CD4-positive, alpha-beta memory T cell (primary cell): ENCODE measurements around the gene INO80E. TPM values are rescaled to one million over a fixed set of nuclear protein-coding genes. Genes with fewer than 3 reads are reported as not detected.
"Not testable (repeated sequence)": the region's sequence is repeated elsewhere in the genome, so short reads cannot be mapped to it uniquely, and the experiment has no call there.

Experiments
- CTCF ChIA-PET: fragments of 350-600 bp; sonication (Branson Sonifier 250); formaldehyde crosslinking; loops from one replicate; lab custom pipeline; 2021; ENCODE audit warnings: inconsistent platforms; ENCODE audit not compliant: partially characterized antibody; lab: Charles Lee
- POLR2A ChIA-PET: fragments of 350-600 bp; sonication (Branson Sonifier 250); formaldehyde crosslinking; loops from one replicate; lab custom pipeline; 2021; ENCODE audit not compliant: partially characterized antibody; lab: Charles Lee
- DNase-seq, 5 donors: peaks; one replicate each; pipeline versions ENCODE4 v3.0.0 to v3.0.0-alpha.2; 2020 to 2022; ENCODE audit warnings: mixed read lengths in 1 of 5
- H3K27ac ChIP-seq: one replicate; pipeline ENCODE4 v1.7.0; 2013; ENCODE audit warnings: low read depth, low read length
- H3K27me3 ChIP-seq: 2 replicates; pipeline ENCODE4 v1.7.0; 2013; ENCODE audit warnings: mild to moderate bottlenecking, low read length, moderate library complexity; ENCODE audit not compliant: insufficient read depth
- H3K36me3 ChIP-seq: 2 replicates; pipeline ENCODE4 v1.7.0; 2013; ENCODE audit warnings: mild to moderate bottlenecking, low read length, moderate library complexity; ENCODE audit not compliant: insufficient read depth
- H3K4me1 ChIP-seq: 2 replicates; pipeline ENCODE4 v1.7.0; 2013; ENCODE audit warnings: mild to moderate bottlenecking, low read length, moderate library complexity; ENCODE audit not compliant: insufficient read depth
- H3K4me3 ChIP-seq, 2 donors: one replicate each; pipeline ENCODE4 v1.7.0; 2013; ENCODE audit warnings: low read length in 2 of 2, mild to moderate bottlenecking in 1 of 2
- H3K9me3 ChIP-seq, 2 donors: one replicate each; pipeline ENCODE4 v1.7.0; 2013; ENCODE audit warnings: low read length in 2 of 2, control low read depth in 1 of 2; ENCODE audit not compliant: control insufficient read depth in 1 of 2
- H3K27ac Mint-ChIP-seq, 7 donors: one replicate each; pipeline ENCODE4 v1.8.0; 2020 to 2021; ENCODE audit warnings: mixed read lengths in 7 of 7, mild to moderate bottlenecking in 6 of 7, inconsistent platforms in 3 of 7, moderate library complexity in 3 of 7
- H3K27me3 Mint-ChIP-seq, 2 donors: one replicate each; pipeline ENCODE4 v1.8.0; 2020 to 2021; ENCODE audit warnings: mixed read lengths in 2 of 2
- H3K36me3 Mint-ChIP-seq, 2 donors: one replicate each; pipeline ENCODE4 v1.8.0; 2020 to 2021; ENCODE audit warnings: mixed read lengths in 2 of 2, inconsistent platforms in 1 of 2, mild to moderate bottlenecking in 1 of 2
- H3K4me1 Mint-ChIP-seq, 4 donors: one replicate each; pipeline ENCODE4 v1.8.0; 2020 to 2021; ENCODE audit warnings: mixed read lengths in 4 of 4, mild to moderate bottlenecking in 1 of 4
- H3K4me3 Mint-ChIP-seq, 8 donors: one replicate each; pipeline ENCODE4 v1.8.0; 2020 to 2021; ENCODE audit warnings: mixed read lengths in 8 of 8, mild to moderate bottlenecking in 7 of 8, moderate library complexity in 6 of 8, inconsistent platforms in 3 of 8
- H3K9me3 Mint-ChIP-seq, 8 donors: one replicate each; pipeline ENCODE4 v1.8.0; 2020 to 2021; ENCODE audit warnings: mixed read lengths in 8 of 8, mild to moderate bottlenecking in 5 of 8, inconsistent platforms in 3 of 8, moderate library complexity in 1 of 8
- intact Hi-C: fragments of 100-400 bp; cut with micrococcal nuclease; formaldehyde crosslinking; loops from one replicate; pipeline ENCODE4 v1.15.1; 2023
- polyA plus RNA-seq, 2 donors: library from polyadenylated mRNA; unstranded; fragments of 300-500 nt; fragmentation: Illumina TruSeq; gene quantifications; one replicate each; pipeline ENCODE4 v1.2.3, GENCODE V29; 2021
- total RNA-seq, 2 experiments: library from RNA; stranded (reverse); gene quantifications; one replicate each; pipeline ENCODE4 v1.2.3, GENCODE V29; 2021

The INO80E gene
- total and polyA plus RNA-seq, 4 experiments from 2014 or later = 6.7 to 126 (median 65.5) TPM

- POLR2A ChIA-PET = no interaction called here
- Mint-ChIP-seq H3K4me3 (no peak overlapping the region), H3K27ac (peak overlapping the region in 1 of 7 donors; percentile 46), H3K9me3 (no peaks in the 10 kb centered on the region), H3K36me3 (no peaks in the 10 kb centered on the region), H3K4me1 (peaks cover 4 to 13% (median 7%) of the 10 kb centered on the region in 4 donors), H3K27me3 (peaks cover under 1% of the 10 kb centered on the region in 2 donors)
- peaks cover 9% of the 10 kb centered on the region for H3K4me1 ChIP-seq
- H3K27me3 ChIP-seq = no peaks in the 10 kb centered on the region
- CTCF ChIA-PET = interaction anchor here (1.9 to 3.3 kb wide), 2 partner anchors 15 to 317 kb away, joined by 6 to 11 read pairs; no protein-coding TSS in a partner anchor
- no peaks in the 10 kb centered on the region for H3K36me3 ChIP-seq
- H3K27ac ChIP-seq = no peak overlapping the region
- no peak overlapping the region for H3K4me3 ChIP-seq
- intact Hi-C loops = no loop called here
- H3K9me3 ChIP-seq = no peaks in the 10 kb centered on the region
- DNase-seq = no peak
Observed at GRCh38 chr16:30017277-30017656, 21.2 kb downstream of the INO80E start.

DNA sequence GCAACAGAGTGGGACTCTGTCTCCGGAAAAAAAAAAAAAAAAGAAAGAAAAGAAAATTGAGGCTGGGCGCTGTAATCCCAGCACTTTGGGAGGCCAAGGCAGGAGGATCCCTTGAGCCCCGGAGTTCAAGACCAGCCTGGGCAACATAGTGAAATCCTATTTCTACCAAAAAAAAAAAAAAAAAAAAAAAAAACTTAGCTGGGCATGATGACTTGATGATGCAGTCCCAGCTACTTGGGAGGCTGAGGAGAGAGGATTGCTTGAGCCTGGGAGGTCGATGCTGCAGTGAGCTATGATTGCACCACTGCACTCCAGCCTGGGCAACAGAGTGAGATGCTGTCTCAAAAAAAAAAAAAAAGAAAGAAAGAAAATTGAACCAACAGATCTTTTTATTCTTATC, 21.9 kb downstream of the INO80E start:
- CTCF ChIA-PET = interaction anchor here (0.7 to 3.3 kb wide), 7 partner anchors 15 to 327 kb away, joined by 3 to 11 read pairs (median 3); no protein-coding TSS in a partner anchor
- intact Hi-C loops, H3K27ac Mint-ChIP-seq, H3K27me3 ChIP-seq, H3K4me1 ChIP-seq, H3K9me3 Mint-ChIP-seq, H3K9me3 ChIP-seq, H3K4me3 ChIP-seq, H3K27me3 Mint-ChIP-seq, H3K4me3 Mint-ChIP-seq, H3K36me3 ChIP-seq, H3K27ac ChIP-seq, H3K36me3 Mint-ChIP-seq, DNase-seq: not testable (repeated sequence)
- POLR2A ChIA-PET = interaction anchor here (0.6 kb wide), 1 partner anchor 177 kb away, joined by 3 read pairs; no protein-coding TSS in a partner anchor
- H3K4me1 Mint-ChIP-seq = peaks cover 4 to 13% (median 7%) of the 10 kb centered on the region in 4 donors

GRCh38 chr16:30018731-30019158, 22.7 kb downstream of the INO80E start:
- ChIA-PET POLR2A (interaction anchor here (0.6 kb wide), 1 partner anchor 156 kb away, joined by 3 read pairs; the partner anchor contains the start of gene CDIPT), CTCF (interaction anchor here (0.7 to 3.3 kb wide), 9 partner anchors 14 to 328 kb away, joined by 3 to 11 read pairs (median 3); no protein-coding TSS in a partner anchor)
- Mint-ChIP-seq H3K9me3 (no peaks in the 10 kb centered on the region), H3K36me3 (no peaks in the 10 kb centered on the region), H3K27ac (peak overlapping the region in 1 of 7 donors; percentile 28), H3K4me3 (peak overlapping the region in 2 of 8 donors; percentile 1 to 56), H3K4me1 (peaks cover 4 to 13% (median 7%) of the 10 kb centered on the region in 4 donors), H3K27me3 (no peaks in the 10 kb centered on the region)
- Histone ChIP-seq H3K27ac (no peak overlapping the region), H3K4me1 (peaks cover 9% of the 10 kb centered on the region), H3K9me3 (no peaks in the 10 kb centered on the region), H3K4me3 (no peak overlapping the region), H3K36me3 (no peaks in the 10 kb centered on the region), H3K27me3 (no peaks in the 10 kb centered on the region)
- DNase-seq = no peak
- intact Hi-C loops = no loop called here

GRCh38 chr16:30022887-30023286, 26.8 kb downstream of the INO80E start, which contains the start of gene C16orf92:
Gene C16orf92, plus strand, starts transcription at chr16:30023198. Its CDS starts 143 bp downstream, at chr16:30023341.
- POLR2A ChIA-PET = no interaction called here
- peaks cover 6 to 13% of the 10 kb centered on the region in 2 donors for H3K27me3 Mint-ChIP-seq
- peak within 1 kb of the TSS in 1 of 8 donors; percentile 20 for H3K4me3 Mint-ChIP-seq

GRCh38 chr16:30023586-30023985, 27.5 kb downstream of the INO80E start:
- Histone ChIP-seq H3K9me3 (no peaks in the 10 kb centered on the region), H3K27ac (no peak overlapping the region), H3K36me3 (no peaks in the 10 kb centered on the region), H3K4me1 (peaks cover 9% of the 10 kb centered on the region), H3K4me3 (no peak overlapping the region), H3K27me3 (no peaks in the 10 kb centered on the region)
- ChIA-PET POLR2A (no interaction called here), CTCF (interaction anchor here (1.1 to 2.0 kb wide), 4 partner anchors 10 to 332 kb away, joined by 3 to 6 read pairs (median 4); no protein-coding TSS in a partner anchor)
- no peak for DNase-seq
- Mint-ChIP-seq H3K9me3 (peaks cover 0 to 2% (median 0%) of the 10 kb centered on the region in 8 donors), H3K27ac (no peak overlapping the region), H3K4me3 (no peak overlapping the region), H3K27me3 (peaks cover 7 to 16% of the 10 kb centered on the region in 2 donors), H3K4me1 (peaks cover 4 to 13% (median 8%) of the 10 kb centered on the region in 4 donors), H3K36me3 (no peaks in the 10 kb centered on the region)
- intact Hi-C loops = no loop called here

More at GRCh38 chr16:30022887-30023286, 26.8 kb downstream of the INO80E start, which contains the start of gene C16orf92:
- DNase-seq = no peak
- peaks cover 4 to 13% (median 8%) of the 10 kb centered on the region in 4 donors for H3K4me1 Mint-ChIP-seq
- no peak within 1 kb of the TSS for H3K4me3 ChIP-seq
- H3K27ac ChIP-seq = no peak within 1 kb of the TSS
- H3K27me3 ChIP-seq = no peaks in the 10 kb centered on the region
- H3K36me3 Mint-ChIP-seq = no peaks in the 10 kb centered on the region
- H3K36me3 ChIP-seq = no peaks in the 10 kb centered on the region
- no peak within 1 kb of the TSS for H3K27ac Mint-ChIP-seq
- CTCF ChIA-PET = interaction anchor here (0.6 to 2.0 kb wide), 5 partner anchors 10 to 331 kb away, joined by 3 to 6 read pairs (median 4); no protein-coding TSS in a partner anchor
- intact Hi-C loops = no loop called here
- peaks cover 9% of the 10 kb centered on the region for H3K4me1 ChIP-seq
- peaks cover 0 to under 1% (median 0%) of the 10 kb centered on the region in 8 donors for H3K9me3 Mint-ChIP-seq
- no peaks in the 10 kb centered on the region for H3K9me3 ChIP-seq

DNA sequence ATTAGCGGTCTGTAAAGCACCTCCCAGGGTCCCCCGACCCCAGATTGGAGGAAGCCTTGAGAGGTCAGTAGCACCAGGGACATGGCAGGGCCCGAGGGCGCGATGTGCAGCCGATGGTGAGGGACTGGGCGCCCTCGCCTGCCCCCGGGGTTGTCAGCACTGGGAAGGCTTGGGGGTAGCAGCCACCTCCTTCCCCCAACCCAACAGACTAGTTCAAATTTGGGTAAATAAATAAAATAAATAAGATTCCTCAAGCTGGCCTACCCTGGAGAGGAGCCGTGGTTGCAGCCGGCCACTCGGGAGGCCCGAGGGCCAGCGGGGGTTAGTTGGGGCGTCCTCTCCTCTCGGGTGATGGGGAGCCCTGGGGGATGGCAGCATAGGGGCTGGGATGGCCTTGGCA, 28.4 kb downstream of the INO80E start:
- ChIA-PET CTCF (interaction anchor here (1.1 kb wide), 1 partner anchor 34 kb away, joined by 3 read pairs; no protein-coding TSS in a partner anchor), POLR2A (no interaction called here)
- intact Hi-C loops = no loop called here
- Histone ChIP-seq H3K36me3 (no peaks in the 10 kb centered on the region), H3K4me1 (peaks cover 9% of the 10 kb centered on the region), H3K4me3 (no peak overlapping the region), H3K9me3 (no peaks in the 10 kb centered on the region), H3K27me3 (no peaks in the 10 kb centered on the region), H3K27ac (no peak overlapping the region)
- H3K27ac Mint-ChIP-seq = no peak overlapping the region
- H3K27me3 Mint-ChIP-seq = peaks cover 14 to 23% of the 10 kb centered on the region in 2 donors
- H3K9me3 Mint-ChIP-seq = peaks cover 0 to 2% (median 0%) of the 10 kb centered on the region in 8 donors
- H3K4me3 Mint-ChIP-seq = no peak overlapping the region
- H3K36me3 Mint-ChIP-seq = no peaks in the 10 kb centered on the region
- no peak for DNase-seq
- peaks cover 4 to 13% (median 8%) of the 10 kb centered on the region in 4 donors for H3K4me1 Mint-ChIP-seq

- H3K27ac ChIP-seq = no peak overlapping the region
- peaks cover 7% of the 10 kb centered on the region for H3K27me3 ChIP-seq
- H3K4me1 ChIP-seq = peaks cover 9% of the 10 kb centered on the region
- Mint-ChIP-seq H3K36me3 (no peaks in the 10 kb centered on the region), H3K27me3 (peaks cover 20 to 30% of the 10 kb centered on the region in 2 donors), H3K4me3 (no peak overlapping the region), H3K27ac (no peak overlapping the region), H3K9me3 (peaks cover 0 to 2% (median 0%) of the 10 kb centered on the region in 8 donors), H3K4me1 (peaks cover 4 to 15% (median 10%) of the 10 kb centered on the region in 4 donors)
- no peak for DNase-seq
- ChIA-PET CTCF (no interaction called here), POLR2A (no interaction called here)
- intact Hi-C loops = no loop called here
- no peak overlapping the region for H3K4me3 ChIP-seq
- no peaks in the 10 kb centered on the region for H3K9me3 ChIP-seq
- no peaks in the 10 kb centered on the region for H3K36me3 ChIP-seq
Observed at GRCh38 chr16:30025156-30025555, 29.1 kb downstream of the INO80E start.
